ENCODE data around the gene GRAMD2A.

- no peak for TF ChIP-seq SIN3A (IDR thresholded peaks at IDR 0.05; ENCODE audit: borderline replicate concordance, insufficient read depth, low read length)
- no peak for TF ChIP-seq POLR2AphosphoS5 (IDR thresholded peaks at IDR 0.05; ENCODE audit: low read depth, low read length)
- TF ChIP-seq REST (IDR thresholded peaks at IDR 0.05; ENCODE audit: insufficient read depth in 1 of 2, low read depth in 2 of 2, low read length in 2 of 2), result no peak
Measured at GRCh38 chr15:72113347-72114031, 84.1 kb downstream of the GRAMD2A start.
